Body of pancreas (tissue), 4 donors: Measurements from ENCODE around the gene PICK1. TPM values are rescaled to one million over a fixed set of nuclear protein-coding genes. Genes with fewer than 3 reads are reported as not detected.

Experiments used
- ATAC-seq: fragments of 150-250 bp; one replicate; pipeline ENCODE4 v1.9.1; 2016
- DNase-seq, 4 donors: peaks; one replicate each; pipeline ENCODE4 v3.0.0-alpha.2; 2019
- H3K27ac ChIP-seq, 4 donors: fragments of 200-600 bp; sonication (generic); 1 replicate in 3 of 4; 2 replicates in 1 of 4; pipeline versions ENCODE4 v1.5.1 to v1.6.1; 2016 to 2019; ENCODE audit warnings: mild to moderate bottlenecking in 1 of 4, mixed read lengths in 1 of 4, moderate library complexity in 1 of 4
- H3K27me3 ChIP-seq, 2 donors: fragments of 200-600 bp; sonication (generic); one replicate each; pipeline ENCODE4 v1.6.0; 2016; ENCODE audit warnings: mild to moderate bottlenecking in 1 of 2
- H3K36me3 ChIP-seq, 2 donors: fragments of 200-600 bp; sonication (generic); replicated peaks in 1 of 2; 2 replicates each; pipeline ENCODE4 v1.5.1; 2016; ENCODE audit warnings: low read depth in 2 of 2; ENCODE audit not compliant: insufficient read depth in 1 of 2
- H3K4me1 ChIP-seq: fragments of 200-600 bp; sonication (generic); one replicate; pipeline ENCODE4 v1.6.0; 2016
- H3K4me3 ChIP-seq, 2 donors: fragments of 200-600 bp; sonication (generic); 1 replicate in 1 of 2; 2 replicates in 1 of 2; pipeline ENCODE4 v1.5.1; 2016 to 2019
- H3K9me3 ChIP-seq, 3 donors: fragments of 200-600 bp; sonication (generic); 1 replicate in 2 of 3; 2 replicates in 1 of 3; pipeline ENCODE4 v1.5.1; 2016
- CTCF ChIP-seq, 7 experiments: fragments of 450-650 bp in 4 of 7; fragments of 200-600 bp in 3 of 7; sonication (generic) in 3 of 7; IDR thresholded peaks; one replicate each; pipeline ENCODE4 v1.5.1; 2016 to 2019; ENCODE audit warnings: antibody characterized with exemption in 7 of 7
- POLR2A ChIP-seq, 3 donors: fragments of 450-650 bp; IDR thresholded peaks; one replicate each; pipeline ENCODE4 v1.6.1; 2016; ENCODE audit warnings: antibody characterized with exemption in 3 of 3, mild to moderate bottlenecking in 2 of 3
- WGBS, 2 donors: methylation state at CpG; one replicate each; pipeline ENCODE4 v1.1.5; 2017; 5-methylcytosine and 5-hydroxymethylcytosine counted together
- intact Hi-C: fragments of 100-400 bp; cut with DNase I; formaldehyde crosslinking; loops from one replicate; pipeline ENCODE4 v1.15.1; 2023
- total RNA-seq, 2 donors: library from RNA; depleted of rRNA; stranded (reverse); fragments of >200 nt; gene quantifications; one replicate each; pipeline ENCODE4 v1.1.0, GENCODE V29; 2016

The PICK1 gene
- total RNA-seq, 2 donors from 2014 or later, result 39.7 to 52.4 TPM

DNA sequence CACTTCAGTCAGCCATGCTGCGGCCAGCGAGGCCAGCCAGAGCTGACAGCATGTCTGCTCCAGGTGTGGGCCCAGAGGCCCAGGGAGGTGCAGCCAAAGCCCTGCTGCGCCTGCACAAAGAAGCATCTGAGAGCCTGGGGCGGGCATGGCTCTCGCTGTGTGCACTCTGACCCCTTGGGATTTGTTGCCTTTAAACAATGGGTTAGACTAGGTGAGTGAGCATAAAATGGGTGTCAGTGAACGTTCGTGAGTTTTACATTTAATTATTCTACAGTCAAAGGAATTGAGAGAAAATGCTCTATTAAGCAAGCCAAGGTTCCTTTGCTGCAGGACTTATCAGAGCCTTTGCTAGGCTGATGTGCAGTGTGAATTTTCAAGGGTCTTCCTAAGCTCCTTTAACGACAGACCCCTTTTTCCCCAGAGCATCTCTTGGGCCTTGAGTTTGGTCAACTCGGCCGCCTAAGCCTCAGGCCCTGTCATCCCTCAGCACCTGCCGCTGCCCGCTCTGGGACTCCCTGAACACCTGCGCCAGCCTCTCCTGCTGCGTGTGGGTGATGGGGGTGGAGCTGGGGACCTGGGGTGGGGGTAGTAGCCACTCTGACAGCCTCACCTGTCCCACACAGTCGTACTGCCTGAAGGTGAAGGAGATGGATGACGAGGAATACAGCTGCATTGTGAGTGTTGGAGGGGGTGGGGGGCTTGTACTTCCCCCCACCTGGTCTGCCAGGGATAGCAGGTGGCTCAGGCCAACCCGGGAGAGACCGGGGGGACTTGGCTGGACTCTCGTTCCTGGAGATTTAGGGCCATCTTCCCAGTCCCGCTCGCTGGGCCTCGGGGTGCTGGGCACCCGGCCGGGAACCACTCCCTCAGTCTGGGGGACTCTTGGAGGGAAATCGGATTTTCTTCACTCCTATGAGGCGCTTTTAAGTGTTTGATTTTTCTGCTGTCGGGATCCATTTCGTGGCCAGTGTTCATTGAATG lies 16.2 kb downstream of the PICK1 start:
- H3K9me3 ChIP-seq, result no peaks in the 10 kb centered on the region
- DNase-seq (no peak), ATAC-seq (no peak)
- peaks cover 0 to 17% of the 10 kb centered on the region in 2 donors for H3K36me3 ChIP-seq
- H3K27ac ChIP-seq, result no peak overlapping the region
- no peak for TF ChIP-seq CTCF (IDR thresholded peaks at IDR 0.05)
- TF ChIP-seq POLR2A (IDR thresholded peaks at IDR 0.05), result no peak
- no peaks in the 10 kb centered on the region for H3K27me3 ChIP-seq
- H3K4me1 ChIP-seq, result no peaks in the 10 kb centered on the region
- 90 to 95% methylated on average over 18 to 28 of the region's 28 CpGs for WGBS, 2 donors
- intact Hi-C loops, result no loop called here
- H3K4me3 ChIP-seq, result no peak overlapping the region

DNA sequence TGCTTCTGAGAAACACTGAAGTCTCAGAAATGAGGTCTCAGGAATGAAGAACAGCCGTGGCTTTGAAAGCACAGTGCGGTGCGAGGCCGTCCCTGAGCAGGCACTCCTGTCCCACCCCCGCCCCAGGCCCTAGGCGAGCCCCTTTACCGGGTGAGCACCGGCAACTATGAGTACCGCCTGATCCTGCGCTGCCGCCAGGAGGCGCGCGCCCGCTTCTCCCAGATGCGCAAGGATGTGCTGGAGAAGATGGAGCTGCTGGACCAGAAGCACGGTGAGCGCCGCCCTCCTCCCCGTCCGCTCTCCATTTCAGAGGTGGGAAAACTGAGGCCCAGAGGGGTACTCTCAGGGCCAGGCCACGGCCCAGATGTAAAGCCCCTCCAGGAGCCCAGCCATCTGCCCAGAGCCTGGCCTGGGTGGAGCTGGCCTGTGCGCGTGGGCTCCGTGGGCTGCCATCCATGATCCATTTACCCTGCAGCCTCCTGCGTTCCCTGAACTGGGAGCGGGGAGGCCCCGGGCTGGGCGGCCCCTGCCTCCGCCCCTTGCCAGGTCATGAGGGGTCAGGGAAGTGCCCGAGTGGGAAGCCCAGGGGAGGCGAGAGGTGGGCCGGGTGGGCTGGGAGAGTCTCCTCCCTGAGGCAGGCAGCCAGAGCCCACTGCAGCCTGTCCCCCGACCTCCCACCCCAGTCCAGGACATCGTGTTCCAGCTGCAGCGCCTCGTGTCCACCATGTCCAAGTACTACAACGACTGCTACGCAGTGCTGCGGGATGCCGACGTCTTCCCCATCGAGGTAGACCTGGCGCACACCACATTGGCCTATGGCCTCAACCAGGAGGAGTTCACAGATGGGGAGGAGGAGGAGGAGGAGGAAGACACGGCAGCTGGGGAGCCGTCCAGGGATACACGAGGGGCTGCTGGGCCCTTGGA lies 17.2 kb downstream of the PICK1 start:
- Histone ChIP-seq H3K27me3 (no peaks in the 10 kb centered on the region), H3K36me3 (peaks cover 0 to 15% of the 10 kb centered on the region in 2 donors), H3K9me3 (no peaks in the 10 kb centered on the region), H3K4me1 (no peaks in the 10 kb centered on the region), H3K4me3 (no peak overlapping the region), H3K27ac (no peak overlapping the region)
- ATAC-seq, result no peak
- WGBS, 2 donors, result 93% methylated on average over 31 to 44 of the region's 47 CpGs
- no peak for TF ChIP-seq POLR2A (IDR thresholded peaks at IDR 0.05)
- no peak for TF ChIP-seq CTCF (IDR thresholded peaks at IDR 0.05)
- intact Hi-C loops, result no loop called here
- no peak for DNase-seq

DNA sequence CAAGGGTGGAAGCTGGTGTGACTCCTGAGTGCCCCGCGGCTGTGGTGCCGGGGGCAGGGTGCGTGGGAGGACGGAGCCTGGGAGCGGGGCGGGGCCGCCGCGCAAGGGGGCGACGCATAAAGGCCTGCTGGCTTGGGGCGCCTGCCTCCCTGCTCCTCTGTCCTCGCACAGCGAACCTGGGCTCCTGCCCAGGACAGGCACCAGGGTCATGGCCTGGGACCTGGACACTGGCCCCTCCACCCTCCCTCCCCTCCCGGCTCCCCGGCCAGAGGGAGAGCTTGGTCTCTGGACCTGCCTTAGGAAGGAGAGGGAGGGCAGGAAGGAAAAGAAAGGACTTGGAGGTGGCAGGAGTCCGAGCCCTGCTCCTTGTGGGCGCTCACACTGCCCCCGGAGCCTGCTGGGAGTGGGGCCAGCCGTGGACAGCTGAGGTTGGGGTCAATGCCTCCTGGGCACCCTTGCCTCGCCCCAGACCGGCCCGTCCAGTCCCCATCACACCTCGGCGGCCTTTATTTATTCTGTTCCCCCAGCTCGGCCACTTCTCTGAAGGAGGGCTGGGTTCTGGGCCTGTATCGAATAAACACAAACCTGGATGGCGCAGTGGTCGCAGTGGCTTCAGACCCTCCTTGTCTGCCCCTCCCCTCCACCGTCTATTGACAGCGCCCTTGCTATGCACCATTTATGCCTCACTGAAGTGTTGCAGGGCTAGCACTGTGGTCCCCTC lies 18.1 kb downstream of the PICK1 start:
- TF ChIP-seq POLR2A (IDR thresholded peaks at IDR 0.05), result no peak
- TF ChIP-seq CTCF (IDR thresholded peaks at IDR 0.05), result no peak
- Histone ChIP-seq H3K27me3 (no peaks in the 10 kb centered on the region), H3K9me3 (no peaks in the 10 kb centered on the region), H3K4me1 (no peaks in the 10 kb centered on the region), H3K36me3 (peaks cover 0 to 15% of the 10 kb centered on the region in 2 donors), H3K4me3 (no peak overlapping the region), H3K27ac (no peak overlapping the region)
- 93 to 94% methylated on average over 29 to 31 of the region's 32 CpGs for WGBS, 2 donors
- intact Hi-C loops, result no loop called here
- no peak for DNase-seq
- ATAC-seq, result no peak

DNA sequence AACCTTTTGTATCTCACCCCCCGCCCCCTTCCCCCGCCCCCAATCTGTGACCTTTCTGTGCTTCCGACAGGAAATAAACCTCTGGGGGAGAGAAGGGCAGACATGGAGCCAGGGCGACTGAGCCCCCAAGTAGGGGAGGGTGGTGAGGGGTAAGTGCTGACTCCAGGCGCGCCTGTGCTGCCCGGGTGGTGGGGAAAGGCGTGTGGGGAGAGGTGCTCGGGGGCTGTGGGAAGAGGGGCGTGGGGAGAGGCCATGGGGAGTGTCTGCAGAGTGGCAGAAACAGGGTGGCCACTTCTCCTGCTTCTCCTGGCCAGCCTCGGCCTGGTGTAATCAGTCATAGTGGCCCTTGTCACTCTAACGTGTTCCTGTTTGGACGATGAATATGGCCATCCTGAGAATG lies 18.8 kb downstream of the PICK1 start:
- no peak for TF ChIP-seq POLR2A (IDR thresholded peaks at IDR 0.05)
- no peak for TF ChIP-seq CTCF (IDR thresholded peaks at IDR 0.05)
- intact Hi-C loops, result no loop called here
- H3K27ac ChIP-seq, result no peak overlapping the region
- peaks cover 6% of the 10 kb centered on the region for H3K4me1 ChIP-seq
- 90 to 93% methylated on average over 11 to 12 of the region's 13 CpGs for WGBS, 2 donors
- no peak for DNase-seq
- H3K4me3 ChIP-seq, result no peak overlapping the region
- no peak for ATAC-seq
- no peaks in the 10 kb centered on the region for H3K9me3 ChIP-seq
- H3K27me3 ChIP-seq, result no peaks in the 10 kb centered on the region
- H3K36me3 ChIP-seq, result peaks cover 0 to 15% of the 10 kb centered on the region in 2 donors
